ENCODE data around the gene ZNF579.
A peak's percentile ranks its signal among the peaks of the same experiment; 100 is the strongest.

The ZNF579 gene

GRCh38 chr19:55611983-55612645, 31.5 kb upstream of the ZNF579 start:
- DNase-seq (ENCODE audit: low spot score), result no peak

GRCh38 chr19:55611300-55611982, 30.8 kb upstream of the ZNF579 start:
- no peak for DNase-seq (ENCODE audit: low spot score)

DNA sequence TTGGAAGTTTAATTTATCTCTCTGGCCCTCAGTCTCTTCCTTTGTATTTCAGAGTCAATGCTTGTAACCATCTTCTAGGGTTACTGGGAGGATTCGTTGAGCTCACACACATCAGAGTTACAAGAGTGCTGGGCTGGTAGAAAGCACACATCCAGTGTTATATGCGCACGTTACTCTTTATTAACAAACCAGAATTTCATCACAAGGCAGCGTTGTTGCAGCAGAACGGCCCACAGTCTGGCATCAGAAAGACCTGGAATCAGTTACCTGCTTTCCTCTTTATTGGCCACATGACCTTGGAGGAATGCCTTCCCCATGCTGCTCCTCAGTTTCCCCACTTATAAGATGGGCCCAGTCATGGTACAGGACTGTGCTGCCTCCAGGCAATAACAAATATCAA, 28.7 kb upstream of the ZNF579 start:
- no peak for DNase-seq (ENCODE audit: low spot score)

DNA sequence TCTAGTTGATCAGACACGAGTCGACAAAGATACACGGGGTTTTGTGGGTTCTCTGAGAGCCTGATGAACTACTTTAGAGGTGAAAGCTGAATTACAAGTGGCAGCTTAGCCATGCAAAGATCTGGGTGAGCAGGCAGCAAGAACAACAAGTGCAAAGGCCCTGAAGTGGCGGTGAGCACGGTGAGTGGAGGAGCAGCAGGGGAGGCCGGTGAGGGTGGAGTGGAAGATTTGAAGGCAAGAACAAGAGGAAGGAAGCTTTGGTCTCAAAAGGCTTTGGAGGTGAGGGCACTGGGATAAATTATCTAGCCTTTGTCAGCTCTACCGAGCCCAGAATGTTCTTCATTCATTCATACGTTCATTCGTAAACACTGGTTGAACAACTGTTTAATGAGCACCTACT, 26.2 kb upstream of the ZNF579 start:
- no peak for DNase-seq (ENCODE audit: low spot score)

DNA sequence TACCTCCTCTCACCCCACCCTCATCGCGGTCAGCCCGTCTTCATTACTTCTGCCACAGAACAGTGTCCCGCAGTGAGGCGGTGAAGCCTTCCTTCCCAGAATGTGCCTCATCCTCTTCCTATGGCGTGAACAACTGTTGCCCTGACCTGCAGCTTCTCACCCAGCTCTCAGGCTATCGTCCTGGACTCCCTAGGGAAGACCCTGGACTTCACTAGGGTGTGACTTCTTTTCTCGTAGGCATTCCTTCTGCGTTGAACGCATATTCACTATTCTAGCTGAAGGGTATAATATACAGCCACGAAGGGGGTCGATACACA, 25.8 kb upstream of the ZNF579 start:
- no peak for DNase-seq (ENCODE audit: low spot score)

DNA sequence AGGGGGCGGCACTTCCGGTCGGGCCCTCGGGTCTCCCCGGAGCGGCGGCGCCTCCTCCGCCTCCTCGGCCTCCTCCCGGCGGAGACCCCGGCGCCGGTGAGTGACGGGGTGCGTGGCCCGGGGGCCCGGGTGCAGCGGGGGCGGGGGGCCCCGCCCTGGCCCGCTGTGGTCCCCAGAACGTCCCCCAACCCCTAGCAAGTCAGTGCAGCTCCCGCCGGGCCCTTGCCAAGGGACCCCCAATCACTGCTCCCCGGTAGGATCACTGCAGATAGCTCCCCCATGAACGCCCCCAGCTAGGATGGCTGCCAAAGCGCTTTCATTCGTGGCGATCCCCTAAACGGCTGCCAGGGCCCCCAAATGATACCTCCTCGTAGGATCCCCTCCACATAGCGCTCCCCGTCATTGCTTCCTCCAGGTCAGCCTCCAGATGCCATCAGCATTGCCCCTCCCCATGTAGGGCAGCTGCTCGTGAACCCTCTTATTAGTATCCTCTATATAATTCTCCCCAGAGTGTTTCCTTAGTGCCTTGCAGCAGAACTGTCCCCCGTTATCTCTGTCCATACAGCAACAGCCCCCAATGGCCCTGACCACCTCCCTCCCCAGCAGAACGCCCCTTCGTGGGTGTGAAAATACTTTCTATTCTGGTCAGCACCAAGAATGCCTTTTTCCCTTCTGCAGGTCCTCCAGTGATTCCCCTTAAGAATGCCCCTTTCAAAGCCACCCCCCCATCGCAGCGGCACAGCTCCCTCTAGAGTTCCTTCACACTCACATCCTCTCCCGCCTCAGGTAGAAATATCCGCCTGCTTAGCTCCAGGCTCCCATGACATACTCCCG, 25.2 kb upstream of the ZNF579 start, which contains the start of gene ZNF865:
Gene ZNF865, plus strand, starts transcription at position 11 of the 834 bp plus-strand sequence. CDS start 7,972 bp downstream, outside the sequence.
- DNase-seq (ENCODE audit: low spot score), result peak; percentile 62

GRCh38 chr19:55605207-55605636, 24.6 kb upstream of the ZNF579 start:
- peak; percentile 92 for DNase-seq (ENCODE audit: low spot score)

- DNase-seq (ENCODE audit: low spot score), result no peak
Measured at GRCh38 chr19:55603581-55604292, 23.1 kb upstream of the ZNF579 start.

GRCh38 chr19:55603115-55603514, 22.5 kb upstream of the ZNF579 start:
- DNase-seq (ENCODE audit: low spot score), result no peak

- DNase-seq (ENCODE audit: low spot score), result no peak
Measured at GRCh38 chr19:55602104-55603001, 21.7 kb upstream of the ZNF579 start.

GRCh38 chr19:55601084-55601483, 20.4 kb upstream of the ZNF579 start:
- DNase-seq (ENCODE audit: low spot score), result no peak

- no peak for DNase-seq (ENCODE audit: low spot score)
Measured at GRCh38 chr19:55600662-55601028, 20.0 kb upstream of the ZNF579 start.

GRCh38 chr19:55599842-55600661, 19.4 kb upstream of the ZNF579 start, which contains the start of gene ZNF524:
Gene ZNF524 (plus strand): TSS chr19:55600288. CDS start chr19:55602113, 1,825 bp downstream.
- DNase-seq (ENCODE audit: low spot score), result peak; percentile 91

DNA sequence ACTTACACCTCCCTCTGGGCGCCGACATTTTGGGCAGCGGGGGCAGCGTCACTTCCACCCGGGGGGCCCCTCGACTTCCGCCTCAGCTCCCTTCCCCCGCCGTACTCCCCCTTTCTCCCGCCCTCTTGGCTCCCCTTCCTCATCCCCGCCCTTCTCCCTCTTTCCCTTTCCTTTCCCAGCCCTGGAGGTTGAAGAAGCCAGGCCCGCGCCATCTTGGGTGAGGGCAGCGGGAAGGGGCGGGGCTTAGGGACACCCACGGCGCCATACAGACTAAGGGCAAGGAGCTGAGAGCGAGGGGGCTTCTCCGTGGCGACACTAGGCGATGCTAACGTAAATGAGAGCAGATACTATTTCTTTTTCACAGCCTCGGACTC, 18.8 kb upstream of the ZNF579 start, which contains the start of gene FIZ1:
Gene FIZ1, minus strand, starts transcription at position 50 of the 374 bp plus-strand sequence. CDS start 1,652 bp downstream, outside the sequence.
- DNase-seq (ENCODE audit: low spot score), result peak; percentile 100

- peak; percentile 94 for DNase-seq (ENCODE audit: low spot score)
Measured at GRCh38 chr19:55598719-55599467, 18.2 kb upstream of the ZNF579 start.

DNA sequence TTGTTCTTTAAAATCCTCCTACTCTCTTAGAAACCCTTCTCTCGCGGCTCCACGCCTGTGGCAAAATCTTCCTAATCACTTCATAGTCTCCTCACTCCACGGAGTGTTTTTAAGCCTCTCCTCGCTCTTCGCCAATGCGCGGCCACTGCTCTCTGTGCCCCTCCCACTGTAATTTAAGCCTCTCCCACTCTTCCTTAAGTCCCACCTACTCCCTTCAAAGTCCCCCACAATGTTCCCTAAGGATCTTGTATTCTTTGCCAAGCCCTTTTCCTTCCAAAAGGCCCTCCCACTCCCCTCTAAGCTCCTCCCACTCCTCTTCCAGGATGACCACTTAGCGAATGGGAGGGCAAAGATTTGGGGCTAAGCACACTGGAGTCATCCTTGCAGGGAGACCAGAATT, 17.4 kb upstream of the ZNF579 start:
- no peak for DNase-seq (ENCODE audit: low spot score)

DNA sequence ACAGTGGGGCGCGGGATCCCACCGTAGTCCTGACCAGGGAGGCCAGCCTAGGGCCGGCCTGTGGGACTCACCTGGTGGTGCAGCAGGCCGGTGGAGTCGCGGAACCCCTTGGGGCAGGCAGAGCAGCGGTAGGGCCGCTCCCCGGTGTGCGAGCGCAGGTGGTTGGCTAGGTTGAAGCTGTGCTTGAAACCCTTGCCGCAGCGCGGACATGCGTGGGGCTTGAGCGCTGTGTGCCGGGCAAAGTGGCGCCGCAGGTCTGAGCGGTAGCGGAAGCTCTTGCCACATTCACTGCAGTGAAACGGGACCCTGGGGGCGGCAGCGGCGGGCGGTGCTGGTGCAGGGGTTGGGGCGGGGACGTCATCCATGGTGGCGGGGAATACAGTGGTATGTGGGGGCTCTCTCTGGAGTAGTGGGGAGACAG, 16.9 kb upstream of the ZNF579 start:
- no peak for DNase-seq (ENCODE audit: low spot score)

GRCh38 chr19:55596304-55596703, 15.7 kb upstream of the ZNF579 start:
- DNase-seq (ENCODE audit: low spot score), result no peak

DNA sequence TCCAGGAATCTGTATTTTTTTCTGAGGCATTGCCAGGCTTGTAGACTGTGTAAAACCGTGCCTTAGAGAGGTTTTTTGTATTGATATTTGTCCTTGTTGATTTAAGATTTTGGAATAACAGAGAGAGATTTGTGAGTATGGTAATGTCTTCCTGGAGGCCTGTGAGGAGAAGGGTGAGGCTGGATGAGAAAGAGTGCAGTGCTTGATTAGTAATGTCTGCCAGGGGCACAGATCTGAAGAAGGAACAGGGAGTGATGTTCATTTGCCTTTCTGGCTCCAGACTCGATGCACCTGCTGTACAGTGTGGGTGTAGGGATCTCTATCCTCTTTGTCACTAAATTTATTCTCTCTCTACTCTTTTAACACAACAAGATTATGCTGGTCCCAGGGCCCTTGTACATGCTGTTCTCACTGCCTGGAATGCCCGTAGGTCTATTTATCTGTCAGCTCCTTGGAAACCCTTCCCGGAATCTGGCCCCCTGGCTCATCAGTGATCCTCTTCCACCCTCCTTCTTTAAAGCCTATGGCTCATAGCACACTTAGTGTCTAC, 14.4 kb upstream of the ZNF579 start:
- DNase-seq (ENCODE audit: low spot score), result no peak
